GM21515 (cell line): ENCODE data around the gene RIMBP2.

Source experiments
- ATAC-seq: cut with Tn5 transposase; IDR thresholded peaks from one replicate; pipeline ENCODE4 v1.9.1; 2021; ENCODE audit not compliant: unreplicated experiment

RIMBP2 gene

DNA sequence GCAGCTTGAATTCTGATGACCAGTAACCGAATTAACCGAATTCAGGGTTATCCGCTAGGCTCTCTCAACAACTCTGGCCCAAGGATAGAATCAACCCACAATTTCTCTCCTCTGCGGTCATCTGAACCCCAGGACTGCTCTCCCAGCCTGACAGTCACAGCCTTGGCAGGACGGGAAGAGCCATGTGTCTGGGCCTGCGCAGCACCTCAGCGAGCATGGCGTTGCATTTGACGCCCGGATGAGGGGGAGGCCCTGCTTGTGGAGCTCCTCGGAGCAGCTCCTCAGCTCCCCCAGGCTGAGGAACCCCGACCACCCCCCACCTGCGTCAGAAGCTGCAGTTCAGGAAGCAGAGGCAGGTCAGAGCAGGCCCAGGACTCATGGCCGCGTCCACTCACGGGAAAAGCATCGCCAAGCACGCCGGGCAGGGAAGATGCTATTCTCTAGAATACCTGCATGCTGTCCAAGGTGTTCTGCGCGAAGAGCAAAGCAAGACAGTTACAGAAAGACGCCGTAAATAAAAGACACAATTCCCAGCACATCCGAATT, 247.3 kb downstream of the RIMBP2 start:
- no peak for ATAC-seq

GRCh38 chr12:130468186-130468585, 247.9 kb downstream of the RIMBP2 start:
- ATAC-seq = no peak

DNA sequence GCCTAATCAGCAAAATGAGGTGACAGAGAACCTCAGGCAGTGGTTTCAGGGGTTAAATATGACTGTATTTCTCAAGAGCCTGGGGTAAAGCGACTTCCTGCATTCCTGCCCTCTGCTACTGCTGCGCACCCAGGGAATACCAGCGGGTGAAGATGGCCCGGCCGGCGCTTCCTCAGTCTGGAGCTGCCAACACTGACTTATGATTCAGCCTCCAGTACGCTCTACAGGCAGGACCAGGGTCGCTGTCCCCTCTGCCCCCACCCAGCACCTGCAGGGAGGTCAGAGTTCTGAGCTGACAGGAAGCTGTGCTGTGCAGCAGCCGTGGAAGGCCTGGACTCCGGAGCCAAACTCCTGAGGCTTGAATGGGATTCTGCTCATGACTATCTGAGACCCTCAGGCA, 250.5 kb downstream of the RIMBP2 start:
- no peak for ATAC-seq

DNA sequence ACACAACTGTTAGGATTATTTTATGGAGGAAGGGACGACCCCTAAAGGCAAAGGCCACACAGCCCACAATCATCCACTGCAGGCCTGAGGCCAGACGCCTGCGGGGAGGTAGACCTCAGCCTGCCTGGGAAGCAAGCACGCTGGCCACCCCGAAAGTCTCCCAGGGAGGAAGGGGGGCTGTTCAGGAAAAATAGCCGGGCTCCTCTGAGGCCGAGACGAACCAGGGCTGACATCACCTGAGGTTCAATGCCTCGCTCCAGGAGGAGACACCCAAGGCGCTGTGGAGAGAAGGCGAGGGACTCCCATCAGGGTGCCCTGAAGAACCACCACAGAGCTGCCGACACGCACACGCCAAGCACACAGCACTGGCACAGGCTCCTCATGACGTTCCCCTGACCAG, 251.1 kb downstream of the RIMBP2 start:
- no peak for ATAC-seq

GRCh38 chr12:130463818-130464670, 252.1 kb downstream of the RIMBP2 start:
- ATAC-seq = no peak

GRCh38 chr12:130463275-130463658, 252.8 kb downstream of the RIMBP2 start:
- ATAC-seq = no peak

GRCh38 chr12:130462558-130463274, 253.4 kb downstream of the RIMBP2 start:
- ATAC-seq = no peak

DNA sequence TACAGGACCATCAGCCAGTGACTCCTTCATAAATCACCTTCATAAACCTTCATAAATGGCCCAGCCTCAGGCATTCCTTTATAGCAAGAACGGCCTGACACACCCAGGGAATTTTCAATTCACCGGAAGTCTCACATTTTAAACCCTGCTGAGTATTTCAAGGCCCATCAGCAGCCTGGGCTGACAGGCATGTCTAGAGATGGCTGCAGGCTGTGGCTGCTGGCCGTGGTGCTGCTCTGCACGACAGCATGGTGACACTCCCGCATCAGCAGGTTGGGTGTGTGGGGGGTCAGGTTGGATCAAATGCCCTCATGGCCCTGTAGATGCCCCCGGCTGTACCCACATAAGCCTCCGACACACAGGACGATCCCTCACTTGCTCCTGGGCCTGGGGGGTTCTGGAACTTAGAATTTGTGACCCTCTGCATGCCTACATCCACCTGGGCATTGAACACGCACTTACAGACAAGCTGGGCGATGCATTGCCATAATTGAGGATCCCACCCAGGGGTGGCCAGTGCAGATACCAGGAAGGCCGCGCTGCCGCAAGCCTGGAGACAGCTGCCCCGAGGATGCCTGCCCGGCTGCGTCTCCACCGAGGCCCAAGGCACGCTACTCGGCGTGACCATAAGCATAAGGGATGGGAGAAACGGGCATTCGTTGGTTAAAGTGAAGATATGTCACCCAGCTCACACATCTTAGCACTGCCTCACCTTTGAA, 254.1 kb downstream of the RIMBP2 start:
- no peak for ATAC-seq

- ATAC-seq = no peak
Measured at GRCh38 chr12:130461447-130461815, 254.7 kb downstream of the RIMBP2 start.

DNA sequence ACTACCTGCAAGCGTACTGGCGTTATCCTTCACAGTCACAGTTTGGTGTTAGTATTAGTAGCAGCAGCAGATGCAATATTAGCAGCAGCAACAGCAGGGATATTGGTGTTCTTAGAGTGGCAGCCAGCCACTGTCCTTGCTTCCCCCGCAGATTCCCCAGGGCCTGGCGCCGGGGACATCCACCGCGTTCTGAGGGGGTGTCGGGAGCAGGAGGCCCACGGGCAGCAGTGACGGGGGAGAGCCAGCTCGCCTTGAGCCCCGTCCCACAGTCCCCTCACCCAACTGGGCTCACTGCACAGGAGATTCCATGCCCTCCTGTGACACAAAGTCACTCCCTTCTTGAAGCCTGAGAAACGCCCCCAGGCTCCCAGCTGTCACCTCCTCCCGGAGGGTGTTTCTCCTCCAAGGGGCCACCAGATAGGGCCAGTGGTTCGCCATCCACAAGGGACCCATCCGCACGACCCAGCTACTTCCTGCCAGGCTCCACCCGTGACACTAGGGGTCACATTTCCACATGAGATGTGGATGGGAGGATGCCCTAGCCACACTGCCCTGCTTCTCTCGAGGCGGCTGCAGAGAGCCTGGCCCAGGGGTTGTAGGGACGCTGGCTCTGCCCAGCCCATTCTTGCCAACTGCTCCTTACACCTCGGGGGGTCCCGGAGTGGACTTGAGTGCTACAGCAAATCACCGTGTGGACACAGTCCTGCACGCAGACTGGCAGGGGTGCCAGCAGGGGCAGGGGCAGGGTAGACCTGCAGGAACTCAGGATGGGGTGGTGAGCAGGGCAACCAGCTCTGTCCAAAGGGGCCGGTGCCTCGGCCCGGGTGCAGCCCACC, 255.3 kb downstream of the RIMBP2 start:
- ATAC-seq = no peak

DNA sequence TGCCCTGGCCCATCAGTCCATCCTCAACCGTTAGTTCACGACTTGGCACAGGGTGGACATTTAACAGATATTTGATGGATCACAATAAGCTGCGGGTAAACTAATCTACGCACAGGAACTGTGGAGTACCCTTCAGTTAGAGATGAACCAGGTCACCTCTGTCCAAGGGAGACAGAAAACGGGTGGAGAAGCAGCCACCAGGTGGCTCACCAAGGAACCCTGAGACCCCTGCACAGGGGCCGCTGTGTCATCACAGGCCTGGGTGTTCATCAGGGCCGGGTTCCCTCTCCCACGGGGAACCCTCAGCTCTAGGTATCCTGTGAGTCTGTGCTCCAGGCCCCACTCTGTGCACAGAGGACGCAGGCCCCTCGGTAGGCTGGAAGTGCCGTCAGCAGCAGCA, 256.2 kb downstream of the RIMBP2 start:
- ATAC-seq = no peak

DNA sequence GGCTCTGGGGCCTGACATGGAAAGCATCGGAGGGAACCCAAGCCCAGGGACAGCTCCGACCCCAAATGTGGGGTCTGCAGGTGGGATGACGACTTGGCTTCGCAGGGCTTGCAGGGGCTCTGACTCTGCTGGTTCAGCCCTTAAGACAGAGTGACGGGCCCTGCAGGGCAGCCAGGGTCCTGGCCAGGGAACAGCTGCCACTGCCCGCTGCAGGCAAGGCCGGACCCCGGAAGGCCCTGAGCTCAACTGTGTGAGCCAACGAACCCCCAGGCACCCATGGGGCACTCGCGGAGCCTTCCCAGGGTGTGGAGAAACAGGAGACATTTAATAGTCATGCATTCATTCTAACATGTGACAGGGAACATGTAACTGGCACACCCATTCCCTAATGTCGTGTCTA, 257.8 kb downstream of the RIMBP2 start:
- no peak for ATAC-seq

DNA sequence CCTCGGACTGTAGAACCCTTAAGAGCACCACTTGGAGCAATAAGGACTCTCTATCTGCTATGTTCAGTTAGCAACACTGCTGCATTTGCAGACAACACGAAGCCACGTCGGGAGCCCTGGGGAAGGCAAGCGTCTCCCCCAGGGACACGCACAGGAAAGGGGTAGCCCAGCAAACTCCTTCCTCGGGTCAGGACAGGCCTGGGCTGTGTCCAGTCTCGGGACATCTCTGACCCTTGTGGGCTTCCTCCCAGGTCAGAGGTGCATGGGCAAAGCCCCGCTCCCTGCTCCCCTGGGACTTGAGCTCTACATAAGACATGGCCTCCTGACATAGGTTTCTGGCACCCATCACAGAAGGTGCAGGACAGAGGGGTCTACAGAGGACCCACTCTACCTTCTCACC, 258.9 kb downstream of the RIMBP2 start:
- ATAC-seq = no peak

- no peak for ATAC-seq
Measured at GRCh38 chr12:130456375-130457199, 259.5 kb downstream of the RIMBP2 start.

GRCh38 chr12:130455161-130455560, 260.9 kb downstream of the RIMBP2 start:
- ATAC-seq = no peak

GRCh38 chr12:130454296-130454695, 261.8 kb downstream of the RIMBP2 start:
- no peak for ATAC-seq

DNA sequence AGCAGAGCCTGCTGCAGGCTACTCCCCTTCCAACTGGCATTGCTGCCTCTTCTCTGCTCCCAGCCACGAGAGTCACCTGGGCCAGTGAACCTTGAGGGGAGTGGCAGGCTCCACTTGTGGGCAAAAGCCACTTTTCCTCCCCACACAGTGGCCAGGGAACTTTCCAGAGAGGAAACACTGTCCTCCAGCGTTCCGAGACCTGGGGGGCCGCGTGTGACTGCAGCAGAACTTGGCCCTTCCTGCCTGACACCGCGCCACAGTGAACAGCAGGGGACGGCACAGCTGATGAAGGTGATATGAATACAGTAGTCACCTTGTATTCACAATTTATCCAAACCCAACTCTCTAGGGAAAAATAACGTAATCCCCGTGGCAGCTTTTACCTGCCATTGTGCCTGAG, 263.6 kb downstream of the RIMBP2 start:
- no peak for ATAC-seq

DNA sequence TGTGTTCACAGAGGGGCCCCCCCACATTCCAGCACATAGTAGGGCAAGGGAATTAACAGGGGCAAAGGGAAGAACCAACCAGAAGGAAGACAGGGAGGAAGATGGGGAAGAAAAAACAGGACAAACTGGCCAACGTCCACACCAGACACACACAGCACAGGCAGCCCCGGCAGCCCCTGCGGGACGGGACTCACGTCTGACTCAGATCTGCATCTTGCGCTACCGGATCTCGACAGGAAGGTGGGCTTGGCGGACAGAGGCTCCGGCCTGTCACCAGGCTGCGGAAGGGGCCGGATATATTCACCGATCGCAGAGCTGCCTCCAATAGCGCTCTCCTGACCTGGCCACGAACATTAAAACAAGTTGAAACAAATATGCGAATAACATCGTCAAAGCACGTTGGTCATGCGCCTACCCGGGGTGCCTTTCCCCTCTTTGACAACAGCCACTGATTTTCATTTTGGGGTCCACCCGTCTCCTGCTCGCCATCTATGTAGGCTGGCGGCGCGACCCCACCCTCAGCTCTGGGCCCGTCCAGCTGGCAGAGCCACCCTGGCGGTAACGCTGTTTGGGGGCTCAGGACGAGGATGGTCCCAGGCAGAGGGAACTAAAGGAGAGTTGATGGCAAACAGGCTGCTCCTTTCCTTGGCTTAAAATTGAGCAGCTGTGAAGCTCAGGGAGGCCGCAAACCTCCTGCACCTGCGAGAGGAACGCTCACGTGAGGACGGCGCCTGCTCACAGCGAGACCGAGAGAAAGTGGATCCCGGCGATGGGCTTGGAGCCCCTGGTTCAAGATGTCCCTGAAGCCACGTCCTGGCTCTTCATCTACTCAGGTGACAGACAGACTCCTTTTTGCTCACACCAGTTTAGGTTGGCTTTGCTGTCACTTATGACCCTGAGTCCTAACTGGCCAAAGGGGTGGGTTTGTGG, 264.8 kb downstream of the RIMBP2 start:
- no peak for ATAC-seq

DNA sequence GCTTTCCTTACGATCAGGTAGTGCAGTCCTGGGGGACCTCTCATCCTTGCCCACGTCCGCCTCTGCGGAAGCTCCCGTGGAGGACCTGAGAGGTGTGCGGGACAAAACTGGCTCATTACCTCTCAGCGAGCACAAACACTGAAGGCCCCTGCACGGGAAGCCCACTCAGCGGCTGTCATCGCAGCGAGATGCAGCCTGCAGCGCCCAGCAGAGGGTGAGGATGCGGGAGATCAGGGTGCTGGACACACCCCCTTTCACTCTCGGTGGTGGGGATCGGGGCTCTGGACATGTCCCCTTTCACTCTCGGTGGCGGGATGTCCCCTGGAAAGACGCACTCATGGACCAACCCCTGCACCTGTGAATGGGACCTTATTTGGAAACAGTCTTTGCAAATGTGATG, 266.8 kb downstream of the RIMBP2 start:
- ATAC-seq = no peak
